GM12892 (cell line): ENCODE measurements around the gene PKNOX1.

Experiments used
- POLR2A ChIP-seq: IDR thresholded peaks from 2 replicates; pipeline ENCODE4 v1.6.1; 2011; ENCODE audit warnings: low read depth, low read length, control low read depth
- POLR2AphosphoS5 ChIP-seq: IDR thresholded peaks from 2 replicates; pipeline ENCODE4 v1.6.1; 2011; ENCODE audit warnings: low read depth, low read length, control low read depth
- TAF1 ChIP-seq: IDR thresholded peaks from 2 replicates; pipeline ENCODE4 v1.6.1; 2011; ENCODE audit warnings: low read depth, mild to moderate bottlenecking, control low read depth, low read length, borderline replicate concordance

DNA sequence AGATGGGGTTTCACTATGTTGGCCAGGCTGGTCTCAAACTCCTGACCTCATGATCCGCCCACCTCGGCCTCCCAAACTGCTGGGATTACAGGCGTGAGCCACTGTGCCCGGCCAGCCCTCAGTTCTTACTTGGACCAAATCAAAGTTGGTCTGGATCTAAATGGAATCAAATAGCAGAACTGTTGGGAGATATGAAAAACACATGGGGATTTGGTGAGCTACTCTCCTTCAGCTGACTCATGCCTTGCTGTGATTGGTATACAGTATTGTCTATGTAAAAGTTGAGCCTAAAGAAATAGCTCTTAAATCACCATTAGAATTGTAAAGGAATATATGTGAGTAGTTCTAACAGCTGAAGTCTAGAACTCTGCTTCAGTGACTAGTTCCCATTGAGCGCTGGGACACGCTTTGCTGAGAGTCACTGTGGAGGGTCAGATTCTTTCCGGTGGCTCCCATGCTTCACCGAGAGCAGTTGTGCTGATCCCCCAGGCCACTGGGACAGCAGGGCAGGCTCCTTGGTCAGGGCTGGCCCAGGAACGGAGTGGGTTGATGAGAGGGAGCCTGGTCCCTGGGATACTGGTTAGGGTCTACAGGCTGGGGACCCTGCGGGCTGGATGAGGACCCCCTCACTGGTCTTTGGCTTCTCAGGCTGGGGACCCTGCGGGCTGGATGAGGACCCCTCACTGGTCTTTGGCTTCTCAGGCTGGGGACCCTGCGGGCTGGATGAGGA lies 14.0 kb downstream of the PKNOX1 start:
- no peak for TF ChIP-seq POLR2A
- TF ChIP-seq POLR2AphosphoS5: no peak
- TF ChIP-seq TAF1: no peak
